Body of pancreas (tissue), 4 donors: ENCODE measurements around the gene FTMT.

Source experiments
- CTCF ChIP-seq, 7 experiments: fragments of 450-650 bp in 4 of 7; fragments of 200-600 bp in 3 of 7; sonication (generic) in 3 of 7; IDR thresholded peaks; one replicate each; pipeline ENCODE4 v1.5.1; 2016 to 2019; ENCODE audit warnings: antibody characterized with exemption in 7 of 7
- POLR2A ChIP-seq, 3 donors: fragments of 450-650 bp; IDR thresholded peaks; one replicate each; pipeline ENCODE4 v1.6.1; 2016; ENCODE audit warnings: antibody characterized with exemption in 3 of 3, mild to moderate bottlenecking in 2 of 3

DNA sequence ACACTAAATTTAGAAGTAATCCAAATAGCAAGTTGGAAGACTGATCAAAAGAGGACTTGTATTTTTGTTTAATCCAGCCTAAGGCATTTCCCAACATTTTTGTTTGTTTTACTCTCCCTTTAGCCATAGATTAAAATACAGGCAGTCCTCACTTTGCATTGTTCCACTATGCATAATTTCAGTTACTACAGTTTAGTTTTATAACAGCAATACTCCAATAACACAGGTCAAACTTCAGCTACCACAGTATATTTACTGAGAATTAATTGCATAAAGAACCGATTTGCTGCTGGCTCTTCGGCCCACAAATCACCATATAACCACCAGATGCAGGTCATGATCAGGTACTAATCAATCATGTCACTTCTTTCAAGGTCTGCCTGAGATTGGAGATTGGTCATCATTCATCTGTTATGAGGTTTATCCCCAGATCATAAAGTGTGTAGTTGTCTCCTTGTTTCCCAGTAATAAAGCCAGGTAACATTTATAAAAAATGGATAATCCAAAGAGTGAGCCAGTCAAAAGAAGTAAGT, 12.1 kb downstream of the FTMT start:
- TF ChIP-seq POLR2A (IDR thresholded peaks at IDR 0.05), result no peak
- TF ChIP-seq CTCF (IDR thresholded peaks at IDR 0.05), result no peak
